T-helper 1 cell treated with Interleukin-12 subunit alpha and Interleukin-12 subunit beta and Interleukin-4 antibody, amounts not matched to agents 30 ng/mL and 1 ng/mL, for 36 hours (primary cell): ENCODE results near the gene B3GLCT. TPM values are rescaled to one million over a fixed set of nuclear protein-coding genes. Genes with fewer than 3 reads are reported as not detected.
"Not testable (repeated sequence)": the region's sequence is repeated elsewhere in the genome, so short reads cannot be mapped to it uniquely, and the experiment has no call there.

Experiments
- intact Hi-C: fragments of 100-400 bp; cut with micrococcal nuclease; formaldehyde crosslinking; loops from one replicate; pipeline ENCODE4 v1.15.1; 2024
- total RNA-seq: library from RNA; stranded (reverse); gene quantifications from 2 replicates; pipeline ENCODE4 v1.2.3, GENCODE V29; 2022

The B3GLCT gene
- total RNA-seq, 1 donor from 2014 or later, result 4.8 TPM

DNA sequence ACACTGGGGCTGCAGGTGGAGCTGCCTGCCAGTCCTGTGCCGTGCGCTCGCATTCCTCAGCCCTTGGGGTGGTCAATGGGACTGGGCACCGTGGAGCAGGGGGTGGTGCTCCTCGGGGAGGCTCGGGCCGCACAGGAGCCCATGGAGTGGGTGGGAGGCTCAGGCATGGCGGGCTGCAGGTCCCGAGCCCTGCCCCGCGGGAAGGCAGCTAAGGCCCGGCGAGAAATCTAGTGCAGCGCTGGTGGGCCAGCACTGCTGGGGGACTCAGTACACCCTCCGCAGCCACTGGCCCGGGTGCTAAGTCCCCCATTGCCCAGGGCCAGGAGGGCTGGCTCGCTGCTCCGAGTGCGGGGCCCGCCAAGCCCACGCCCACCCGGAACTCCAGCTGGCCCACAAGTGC lies 139.8 kb downstream of the B3GLCT start:
- intact Hi-C loops, result not testable (repeated sequence)

DNA sequence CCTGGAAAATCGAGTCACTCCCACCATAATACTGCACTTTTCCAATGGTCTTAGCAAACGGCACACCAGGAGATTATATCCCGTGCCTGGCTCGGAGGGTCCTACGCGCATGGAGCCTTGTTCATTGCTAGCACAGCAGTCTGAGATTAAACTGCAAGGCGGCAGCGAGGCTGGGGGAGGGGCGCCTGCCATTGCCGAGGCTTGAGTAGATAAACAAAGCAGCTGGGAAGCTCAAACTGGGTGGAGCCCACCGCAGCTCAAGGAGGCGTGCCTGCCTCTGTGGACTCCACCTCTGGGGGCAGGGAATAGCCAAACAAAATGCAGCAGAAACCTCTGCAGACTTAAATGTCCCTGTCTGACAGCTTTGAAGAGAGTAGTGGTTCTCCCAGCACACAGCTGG lies 141.1 kb downstream of the B3GLCT start:
- intact Hi-C loops, result not testable (repeated sequence)

DNA sequence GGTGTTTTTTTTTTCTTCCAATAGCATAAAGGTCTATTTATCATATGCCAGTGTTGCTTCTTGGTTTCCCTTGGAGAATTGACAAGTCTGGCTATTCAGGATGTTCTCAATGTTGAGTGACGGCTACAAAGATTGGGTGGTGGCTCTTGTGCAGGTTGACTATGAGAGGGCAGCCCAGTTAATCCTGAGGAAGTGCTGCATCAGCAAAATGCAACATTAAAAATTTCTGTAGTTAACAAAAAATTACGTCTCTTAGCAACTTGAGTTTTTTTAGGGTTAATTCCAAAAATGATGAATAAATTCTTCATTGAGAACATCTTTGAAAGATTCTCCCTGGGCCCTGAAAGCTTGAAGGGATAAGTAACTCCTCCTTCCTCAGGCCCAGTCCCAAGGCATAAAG lies 147.1 kb downstream of the B3GLCT start:
- intact Hi-C loops, result no loop called here

DNA sequence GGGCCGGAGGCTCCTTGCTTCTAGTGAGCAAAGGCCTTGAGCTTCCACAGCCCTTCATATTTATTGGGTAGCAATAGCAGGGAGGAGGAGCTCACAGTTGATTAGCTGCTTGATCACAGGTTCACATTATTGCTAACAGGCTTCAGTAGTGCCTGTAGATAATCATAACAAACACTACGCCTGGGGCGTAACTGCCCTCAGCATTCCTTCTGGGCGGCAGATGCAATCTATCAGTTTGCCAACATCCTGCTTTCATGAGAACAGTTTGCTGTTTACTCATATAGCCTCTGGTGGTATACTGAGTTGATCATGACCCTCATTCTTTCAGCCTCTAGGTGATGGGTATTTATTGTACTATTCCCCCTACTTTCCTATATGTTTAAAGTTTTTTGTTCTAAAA lies 149.4 kb downstream of the B3GLCT start:
- intact Hi-C loops, result no loop called here

GRCh38 chr13:31350560-31350959 lies 150.8 kb downstream of the B3GLCT start:
- intact Hi-C loops, result no loop called here

DNA sequence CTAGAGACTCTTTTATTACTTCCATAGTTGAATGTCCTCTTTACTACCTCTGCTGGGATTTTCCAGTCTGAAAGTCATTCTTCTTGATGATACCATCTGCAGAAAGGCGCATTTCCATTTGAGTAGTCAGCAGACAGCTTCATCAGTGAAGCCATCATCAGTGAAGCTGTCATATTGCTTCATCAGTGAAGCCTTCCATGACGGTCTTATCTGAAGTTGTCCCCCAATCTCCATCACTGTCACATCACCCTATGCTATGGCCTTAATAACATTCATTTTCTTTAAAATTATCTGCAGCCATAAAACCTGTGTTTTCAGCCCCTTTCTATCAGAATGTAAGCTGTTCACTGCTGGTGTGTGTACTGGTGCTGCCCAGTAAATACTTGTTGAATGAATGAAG lies 151.6 kb downstream of the B3GLCT start:
- intact Hi-C loops, result no loop called here

- intact Hi-C loops, result no loop called here
Observed at GRCh38 chr13:31352467-31352866, 152.7 kb downstream of the B3GLCT start.

DNA sequence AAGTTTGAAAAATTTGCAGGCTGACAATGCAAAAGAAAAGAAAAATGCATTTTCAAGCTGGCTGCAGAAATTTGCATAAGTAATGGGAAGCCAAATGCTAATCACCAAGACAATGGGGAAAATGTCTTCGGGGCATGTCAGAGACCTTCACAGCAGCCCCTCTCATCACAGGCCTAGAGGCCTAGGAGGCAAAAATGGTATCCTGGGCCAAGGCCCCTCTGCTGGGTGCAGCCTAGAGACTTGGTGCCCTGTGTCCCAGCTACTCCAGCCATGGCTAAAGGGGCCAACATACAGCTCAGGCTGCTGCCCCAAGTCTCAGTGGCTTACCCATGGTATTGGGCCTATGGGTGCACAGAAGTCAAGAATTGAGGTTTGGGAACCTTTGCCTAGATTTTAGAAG lies 155.2 kb downstream of the B3GLCT start:
- intact Hi-C loops, result no loop called here

DNA sequence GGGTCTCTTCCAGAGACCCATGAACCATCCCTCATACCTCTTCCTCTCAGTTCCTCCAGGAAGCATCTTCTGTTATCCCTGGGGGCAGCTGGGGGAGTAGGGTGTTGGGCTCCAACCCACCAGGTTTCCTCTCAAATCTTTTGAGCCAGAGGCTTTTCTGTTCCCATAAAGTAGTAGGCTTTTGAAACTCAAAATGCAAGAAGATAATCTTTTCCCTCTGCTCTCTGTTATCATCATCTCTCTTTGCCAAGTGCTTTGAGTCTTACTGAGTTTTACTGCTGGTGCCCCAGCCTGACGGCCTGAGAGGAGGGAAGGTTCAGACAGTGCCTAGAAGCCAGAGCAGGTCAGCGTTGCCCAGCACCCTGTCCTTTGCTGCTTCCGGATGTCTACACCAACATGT lies 157.2 kb downstream of the B3GLCT start:
- intact Hi-C loops, result no loop called here

DNA sequence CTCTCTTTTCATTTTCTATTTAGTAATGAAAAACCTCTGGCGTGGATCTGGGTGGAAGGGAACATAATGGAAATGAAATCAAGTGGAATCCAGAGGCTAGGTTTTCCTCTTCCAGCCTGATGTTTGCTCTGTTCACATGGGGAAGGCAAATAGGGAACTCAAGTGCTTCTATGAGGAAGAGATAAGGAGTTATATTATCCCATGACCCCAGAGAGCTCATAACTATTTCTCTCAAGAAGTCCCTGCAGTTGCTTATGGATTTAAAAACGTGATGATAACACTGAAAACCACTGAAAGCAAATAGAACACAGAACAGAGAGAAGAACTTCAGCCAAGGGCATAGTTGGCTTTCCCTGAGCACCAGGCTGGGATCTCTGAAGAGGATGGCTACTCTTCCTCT lies 157.8 kb downstream of the B3GLCT start:
- intact Hi-C loops, result no loop called here

GRCh38 chr13:31361673-31362072 lies 161.9 kb downstream of the B3GLCT start:
- intact Hi-C loops, result no loop called here

- intact Hi-C loops, result no loop called here
Observed at GRCh38 chr13:31365630-31366029, 165.9 kb downstream of the B3GLCT start.

GRCh38 chr13:31367410-31367809 lies 167.6 kb downstream of the B3GLCT start:
- intact Hi-C loops, result no loop called here

GRCh38 chr13:31369213-31369612 lies 169.4 kb downstream of the B3GLCT start:
- intact Hi-C loops, result no loop called here

DNA sequence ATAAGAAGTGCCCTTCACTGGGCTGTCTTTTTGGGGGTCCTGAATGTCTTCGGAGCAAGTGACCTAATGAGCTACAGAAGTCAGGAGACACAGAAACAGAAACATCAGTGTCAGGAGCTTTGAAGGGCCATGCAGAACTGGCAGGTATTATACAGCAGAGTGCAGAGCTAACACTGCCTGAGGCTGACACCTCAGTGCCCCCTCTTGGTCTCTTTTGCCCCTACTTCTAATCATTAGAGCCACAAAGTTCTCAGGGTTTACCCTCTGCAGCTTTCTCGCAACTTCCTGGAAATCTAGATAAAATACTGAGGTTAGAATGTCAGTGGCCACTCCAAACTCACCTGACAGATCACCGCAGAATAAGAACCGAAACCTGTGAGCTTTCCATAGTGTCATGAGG lies 172.7 kb downstream of the B3GLCT start:
- intact Hi-C loops, result no loop called here

DNA sequence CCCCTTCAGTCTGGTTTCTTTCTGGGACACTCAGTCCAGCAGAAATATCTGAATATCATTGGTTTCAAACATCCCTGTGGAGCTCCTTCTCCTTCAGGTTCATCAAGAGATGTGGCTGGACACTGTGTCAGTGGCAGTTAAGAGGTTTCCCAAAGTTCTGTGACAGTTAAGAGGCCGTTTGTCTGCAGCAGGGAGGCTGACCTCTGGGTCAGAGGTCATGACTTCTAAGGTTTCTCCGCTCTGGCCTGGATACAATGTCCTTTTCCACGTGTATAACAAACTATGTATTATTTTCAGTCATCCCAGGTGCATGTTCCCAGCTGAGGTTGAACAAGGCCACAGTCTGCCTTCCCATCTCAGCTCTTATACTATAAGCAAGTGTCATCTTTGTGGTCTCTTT lies 174.9 kb downstream of the B3GLCT start:
- intact Hi-C loops, result no loop called here

DNA sequence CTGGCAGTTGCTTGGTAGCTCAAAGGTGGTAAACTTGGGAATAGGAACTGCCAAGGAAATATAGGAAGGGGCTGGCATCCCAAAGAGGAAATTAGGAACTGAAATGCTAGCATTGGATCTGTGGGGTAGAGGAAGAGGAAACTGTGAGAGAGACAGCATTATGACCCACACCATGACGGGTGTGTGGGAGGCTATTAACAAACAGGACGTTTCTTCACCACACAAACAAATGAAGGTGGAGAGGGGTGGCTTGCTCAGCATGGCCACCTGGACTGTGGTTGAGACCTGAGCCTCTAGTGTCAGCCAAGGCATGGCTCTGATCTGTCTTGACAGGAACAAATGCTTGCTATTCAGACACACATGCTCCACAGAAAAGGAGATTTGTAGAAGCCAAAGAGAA lies 178.2 kb downstream of the B3GLCT start:
- intact Hi-C loops, result no loop called here

- intact Hi-C loops, result no loop called here
Observed at GRCh38 chr13:31380715-31381114, 180.9 kb downstream of the B3GLCT start.

Other genes with a start within 250 kb of the B3GLCT start
- 138 TPM in 2 replicates for gene HSPH1, start 38.1 kb upstream of the B3GLCT start, total RNA-seq